Stimulated activated CD8-positive, alpha-beta memory T cell treated with anti-CD3 and anti-CD28 coated beads, Interleukin-12 subunit alpha, Interleukin-12 subunit beta, amount 100 ng/mL, for 24 hours (primary cell): ENCODE measurements around the gene SFT2D2.

Experiments
- DNase-seq: peaks from one replicate; pipeline ENCODE4 v3.0.0-alpha.2; 2020; ENCODE audit errors: extremely low read depth

The SFT2D2 gene

DNA sequence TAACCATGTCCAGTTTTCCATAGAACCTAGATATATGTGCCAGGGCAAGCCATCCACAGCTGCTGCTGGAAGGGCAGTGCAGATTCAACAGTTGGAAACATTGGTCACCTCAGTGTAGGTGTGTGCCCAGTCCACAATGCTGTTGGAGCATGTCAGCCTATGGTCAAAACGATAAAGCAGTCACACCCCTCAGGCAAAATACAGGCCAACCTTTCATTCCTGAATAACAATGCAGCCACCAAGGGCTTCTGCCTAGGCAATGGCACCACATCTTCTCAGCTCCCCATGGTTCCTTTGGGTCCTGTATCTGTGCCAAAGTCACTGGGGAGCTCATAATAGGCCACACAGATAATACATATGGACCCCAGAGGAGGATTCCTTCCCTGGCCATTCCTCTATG lies 39.8 kb downstream of the SFT2D2 start:
- no peak for DNase-seq

DNA sequence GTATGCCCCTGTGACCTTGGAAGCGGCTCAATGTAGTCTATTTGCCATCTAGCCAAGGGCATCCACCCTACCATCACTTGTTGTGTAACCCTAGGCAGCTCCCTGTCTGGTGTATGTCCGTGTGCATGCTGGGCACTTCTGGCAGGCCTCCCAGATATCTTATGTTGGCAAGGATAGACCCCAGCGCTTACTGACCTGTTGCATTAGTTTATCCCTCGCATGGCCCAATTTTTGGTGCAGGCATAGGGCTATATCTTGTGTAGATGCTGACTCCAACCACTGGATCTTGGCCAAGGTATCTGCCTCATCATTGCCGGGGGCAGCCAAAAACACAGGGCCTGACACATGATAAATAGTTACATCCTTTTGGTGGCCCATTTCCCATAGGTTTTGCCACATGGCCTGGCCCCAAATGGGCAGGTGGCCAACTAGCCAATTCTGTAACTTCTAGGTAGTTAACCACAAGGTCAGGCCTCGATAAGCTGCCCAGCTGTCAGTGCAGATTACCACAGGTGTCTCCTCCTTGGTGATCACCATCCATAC lies 40.9 kb downstream of the SFT2D2 start:
- DNase-seq = no peak

GRCh38 chr1:168271636-168272035 lies 45.8 kb downstream of the SFT2D2 start:
- DNase-seq = no peak

GRCh38 chr1:168273575-168273974 lies 47.8 kb downstream of the SFT2D2 start:
- DNase-seq = no peak

DNA sequence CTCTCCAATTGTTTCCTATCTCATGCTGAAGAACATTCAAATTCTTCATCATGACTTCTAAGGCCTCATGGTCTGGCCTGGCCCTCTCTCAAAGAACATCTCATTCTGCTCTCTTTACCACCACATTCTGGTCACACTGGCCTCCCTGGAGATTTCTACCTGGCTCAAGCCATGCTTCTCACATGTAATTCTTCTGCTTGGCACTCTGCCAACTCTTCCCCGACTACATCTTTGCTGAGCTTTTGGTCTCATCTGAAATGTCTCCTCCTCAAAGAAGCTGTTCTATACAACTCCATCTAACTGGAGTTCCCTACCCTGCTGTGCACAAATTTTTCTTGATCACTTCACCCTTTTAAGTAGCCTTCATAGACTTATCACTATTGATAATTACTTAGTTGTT lies 53.4 kb downstream of the SFT2D2 start:
- DNase-seq = no peak

DNA sequence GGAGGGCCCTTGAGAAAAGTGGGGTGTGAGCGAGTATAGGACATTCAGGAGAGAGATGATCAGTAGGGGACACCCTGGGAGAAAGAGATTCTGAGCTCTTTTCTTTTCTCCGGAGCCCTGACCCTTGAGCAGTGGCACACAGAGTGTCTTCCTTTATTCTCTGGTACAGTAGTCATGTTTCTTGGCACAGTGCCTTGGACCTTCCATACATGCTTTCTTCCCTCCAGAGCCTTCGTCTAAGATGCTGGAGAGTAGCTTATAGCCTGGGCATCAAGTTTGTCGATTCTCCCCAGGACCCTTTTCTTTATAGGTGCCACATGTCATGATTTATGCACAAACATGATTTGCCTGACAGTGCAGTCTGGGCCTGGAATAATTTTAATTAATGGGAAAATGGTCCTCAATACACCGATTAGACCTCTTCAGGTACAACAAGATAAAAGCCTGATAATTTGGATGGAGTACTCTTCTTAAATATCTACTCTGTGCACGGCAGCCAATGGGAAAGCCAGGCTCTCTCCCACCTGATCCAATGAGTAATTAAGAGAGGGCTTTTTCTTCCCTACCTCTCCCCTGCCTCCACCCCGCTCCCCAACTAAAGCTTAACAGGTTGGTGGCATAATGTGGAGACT lies 54.6 kb downstream of the SFT2D2 start, which contains the start of gene TBX19:
TBX19 (plus strand) TSS at position 582 of the 632 bp plus-strand sequence. CDS start 214 bp downstream, outside the sequence.
- no peak for DNase-seq

- no peak for DNase-seq
Observed at GRCh38 chr1:168281603-168282325, 56.0 kb downstream of the SFT2D2 start.

- DNase-seq = no peak
Observed at GRCh38 chr1:168285521-168285790, 59.7 kb downstream of the SFT2D2 start.

DNA sequence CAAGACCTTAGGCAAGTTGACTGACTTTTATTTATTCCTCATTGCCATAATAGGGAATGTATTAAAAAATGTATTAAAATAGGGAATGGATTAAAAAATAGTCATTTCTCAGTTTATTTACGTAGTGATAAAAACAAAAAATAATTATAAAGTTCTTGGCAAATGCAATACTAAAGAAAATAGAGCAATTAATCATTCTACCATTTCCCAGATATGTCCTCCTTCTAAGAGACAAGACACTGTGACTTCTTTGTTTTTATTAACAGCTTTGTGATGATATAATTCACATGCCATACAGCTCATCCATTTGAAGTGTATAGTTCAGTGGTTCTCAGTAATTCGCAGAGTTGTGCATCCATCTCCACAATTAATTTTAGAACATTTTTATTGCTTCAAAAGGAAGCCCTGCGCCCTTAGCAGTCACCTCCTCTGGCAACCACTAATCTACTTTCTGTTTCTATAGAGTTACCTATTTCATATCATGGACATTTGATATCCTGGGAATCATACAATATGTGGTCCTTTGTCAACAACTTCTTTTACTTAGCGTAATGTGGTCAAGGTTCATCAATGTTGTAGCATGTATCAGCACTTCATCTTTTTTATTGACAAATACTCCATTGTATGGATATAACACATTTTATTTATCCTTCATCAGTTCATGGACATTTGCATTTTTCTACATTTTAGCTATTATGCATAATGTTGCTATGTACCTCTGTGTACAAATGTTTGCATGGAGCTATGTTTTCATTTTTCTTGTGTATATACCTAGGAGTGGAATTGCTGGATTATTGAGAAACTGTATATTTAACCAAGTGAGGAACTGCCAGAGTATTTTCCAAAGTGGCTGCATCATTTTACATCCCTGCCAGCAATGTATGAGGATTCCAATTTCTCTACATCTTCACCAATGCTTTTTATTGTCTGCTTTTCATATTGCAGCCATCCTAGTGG lies 60.4 kb downstream of the SFT2D2 start:
- no peak for DNase-seq

GRCh38 chr1:168287237-168287664 lies 61.4 kb downstream of the SFT2D2 start:
- no peak for DNase-seq

DNA sequence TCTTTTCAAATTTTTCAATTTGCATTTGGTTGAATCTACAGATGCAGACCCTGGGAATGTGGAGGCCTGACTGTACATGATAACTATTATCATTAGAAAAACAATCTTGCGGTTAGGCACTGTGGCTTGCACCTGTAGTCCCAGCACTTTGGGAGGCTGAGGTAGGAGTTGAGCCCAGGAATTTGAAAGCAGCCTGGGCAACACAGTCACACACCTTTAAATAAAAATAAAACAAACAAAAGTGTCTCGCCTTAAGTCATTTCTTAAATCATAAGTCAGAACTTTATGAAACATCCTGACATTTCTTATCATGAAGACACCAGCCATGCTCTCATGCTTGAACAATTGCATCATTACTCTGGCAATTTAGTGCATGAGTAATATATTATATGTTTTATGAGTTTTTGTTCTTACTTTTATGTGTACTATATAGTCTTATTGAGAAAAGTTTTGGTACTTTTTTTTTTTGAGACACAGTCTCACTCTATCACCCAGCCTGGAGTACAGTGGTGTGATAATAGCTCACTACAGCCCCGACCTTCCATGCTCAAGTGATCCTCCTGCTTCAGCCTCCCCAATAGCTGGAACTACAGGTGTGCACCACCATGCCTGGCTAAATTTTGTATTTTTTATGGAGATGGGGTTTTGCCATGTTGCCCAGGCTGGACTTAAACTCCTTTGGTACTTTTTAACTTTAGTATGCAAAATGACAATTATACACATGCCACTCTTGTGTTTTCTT lies 62.7 kb downstream of the SFT2D2 start:
- DNase-seq = no peak

GRCh38 chr1:168291222-168291837 lies 65.5 kb downstream of the SFT2D2 start:
- no peak for DNase-seq

DNA sequence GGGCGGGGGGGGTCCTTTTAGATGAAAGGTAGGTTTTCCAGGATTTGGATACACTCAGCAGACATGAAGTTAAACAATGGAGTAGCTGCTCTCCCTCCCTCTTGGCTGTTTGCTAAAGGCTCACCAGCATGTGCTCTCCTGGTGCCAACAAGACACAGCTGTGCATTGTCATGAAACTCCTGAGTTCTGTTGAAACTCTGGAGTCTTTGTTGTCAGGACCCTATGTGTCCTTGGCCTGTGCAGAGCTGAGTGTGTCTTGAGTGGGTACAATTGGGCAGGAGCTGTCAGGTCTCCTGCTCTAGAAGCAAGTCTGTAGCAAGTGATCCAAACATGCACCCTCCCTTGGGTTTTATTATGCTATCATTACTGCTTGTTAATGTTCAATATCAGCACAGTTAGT lies 67.6 kb downstream of the SFT2D2 start:
- no peak for DNase-seq

GRCh38 chr1:168295411-168296114 lies 69.8 kb downstream of the SFT2D2 start:
- DNase-seq = no peak

GRCh38 chr1:168297019-168297730 lies 71.4 kb downstream of the SFT2D2 start:
- no peak for DNase-seq

GRCh38 chr1:168298446-168298845 lies 72.6 kb downstream of the SFT2D2 start:
- no peak for DNase-seq

- no peak for DNase-seq
Observed at GRCh38 chr1:168300626-168301025, 74.8 kb downstream of the SFT2D2 start.

DNA sequence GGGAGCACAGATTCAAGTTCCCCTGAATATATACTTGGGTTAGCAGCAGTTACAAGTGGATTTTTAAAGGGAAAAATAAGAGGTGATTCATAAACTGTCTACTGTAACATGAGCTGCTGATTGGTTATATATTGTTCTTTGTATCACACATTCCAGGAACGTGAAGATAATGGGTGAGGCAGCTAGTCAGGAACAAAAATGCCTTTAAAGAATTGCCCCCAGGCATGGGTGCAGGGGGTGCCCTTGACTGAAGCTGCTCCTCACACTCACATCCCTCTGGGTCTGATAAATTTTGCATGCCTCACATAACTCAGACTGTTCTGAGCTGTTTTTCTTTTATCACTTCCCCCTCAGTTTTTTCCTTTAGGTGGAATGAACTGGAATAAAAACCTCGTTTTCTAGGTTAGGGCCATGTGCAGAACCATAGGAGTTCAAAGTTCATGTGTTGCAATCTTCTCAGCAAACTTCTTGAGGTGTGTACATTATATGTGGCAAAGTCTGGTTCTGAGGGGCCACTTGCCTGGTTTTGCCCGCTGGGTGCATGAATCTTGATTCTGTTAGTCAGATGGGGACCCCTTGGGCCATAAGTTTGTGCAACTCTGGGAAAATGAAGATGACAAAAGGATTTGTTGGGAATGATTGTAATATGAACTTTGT lies 76.0 kb downstream of the SFT2D2 start:
- no peak for DNase-seq
